DND-41 (cell line): Measurements from ENCODE around the gene PITPNM1.
A peak's percentile ranks its signal among the peaks of the same experiment; 100 is the strongest.

Experiments used
- ATAC-seq: fragments of 200-7000 bp; cut with Tn5 transposase; 3 replicates; pipeline ENCODE4 v1.9.1; 2021; ENCODE audit warnings: low read depth; ENCODE audit not compliant: insufficient read depth
- DNase-seq: peaks from one replicate; pipeline ENCODE4 v3.0.0-alpha.2; 2020
- H2AFZ ChIP-seq: 2 replicates; pipeline ENCODE4 v1.6.0; 2012; ENCODE audit warnings: low read depth, low read length
- H3K27ac ChIP-seq: 2 replicates; pipeline ENCODE4 v1.5.1; 2012; ENCODE audit warnings: low read length, inconsistent platforms
- H3K27me3 ChIP-seq: fragments of 200-600 bp; sonication (generic); 2 replicates; pipeline ENCODE4 v1.6.0; 2012; ENCODE audit warnings: low read length, mild to moderate bottlenecking, inconsistent platforms; ENCODE audit not compliant: insufficient read depth, poor library complexity
- H3K36me3 ChIP-seq: 2 replicates; pipeline ENCODE4 v1.5.1; 2012; ENCODE audit warnings: low read length, inconsistent platforms; ENCODE audit not compliant: insufficient read depth
- H3K4me1 ChIP-seq: 2 replicates; pipeline ENCODE4 v1.5.1; 2012; ENCODE audit warnings: mild to moderate bottlenecking, low read length; ENCODE audit not compliant: insufficient read depth
- H3K4me2 ChIP-seq: 2 replicates; pipeline ENCODE4 v1.6.0; 2012; ENCODE audit warnings: mild to moderate bottlenecking, moderate library complexity, low read length, inconsistent platforms; ENCODE audit not compliant: insufficient read depth
- H3K4me3 ChIP-seq, 2 experiments: fragments of 200-600 bp in 1 of 2; shearing (Covaris generic) in 1 of 2; 2 replicates each; pipeline ENCODE4 v1.5.1; 2012 to 2016; ENCODE audit warnings: inconsistent platforms in 2 of 2, low read length in 2 of 2, mild to moderate bottlenecking in 2 of 2, low read depth in 1 of 2, moderate library complexity in 1 of 2
- H3K79me2 ChIP-seq: 2 replicates; pipeline ENCODE4 v1.6.0; 2012; ENCODE audit warnings: low read length, inconsistent platforms; ENCODE audit not compliant: insufficient read depth
- H3K9ac ChIP-seq: 2 replicates; pipeline ENCODE4 v1.6.0; 2012; ENCODE audit warnings: low read depth, mild to moderate bottlenecking, inconsistent platforms, low read length, moderate library complexity
- H3K9me3 ChIP-seq: 2 replicates; pipeline ENCODE4 v1.5.1; 2012; ENCODE audit warnings: low read length, moderate library complexity, mild to moderate bottlenecking, inconsistent platforms; ENCODE audit not compliant: insufficient read depth, severe bottlenecking
- H4K20me1 ChIP-seq: 2 replicates; pipeline ENCODE4 v1.6.0; 2012; ENCODE audit warnings: low read length; ENCODE audit not compliant: insufficient read depth
- EZH2 ChIP-seq: IDR thresholded peaks from 3 replicates; pipeline ENCODE4 v1.6.1; 2012; ENCODE audit warnings: borderline replicate concordance, low read depth, mild to moderate bottlenecking, moderate library complexity, low read length, inconsistent platforms; ENCODE audit not compliant: severe bottlenecking
- TF ChIP-seq, protein P1 (sequence below): IDR thresholded peaks from 2 replicates; pipeline ENCODE4 v1.5.1; 2012; ENCODE audit warnings: borderline replicate concordance, low read length, moderate library complexity, mild to moderate bottlenecking; ENCODE audit not compliant: poor library complexity, severe bottlenecking; ENCODE audit errors: extremely low read depth

Gene PITPNM1

DNA sequence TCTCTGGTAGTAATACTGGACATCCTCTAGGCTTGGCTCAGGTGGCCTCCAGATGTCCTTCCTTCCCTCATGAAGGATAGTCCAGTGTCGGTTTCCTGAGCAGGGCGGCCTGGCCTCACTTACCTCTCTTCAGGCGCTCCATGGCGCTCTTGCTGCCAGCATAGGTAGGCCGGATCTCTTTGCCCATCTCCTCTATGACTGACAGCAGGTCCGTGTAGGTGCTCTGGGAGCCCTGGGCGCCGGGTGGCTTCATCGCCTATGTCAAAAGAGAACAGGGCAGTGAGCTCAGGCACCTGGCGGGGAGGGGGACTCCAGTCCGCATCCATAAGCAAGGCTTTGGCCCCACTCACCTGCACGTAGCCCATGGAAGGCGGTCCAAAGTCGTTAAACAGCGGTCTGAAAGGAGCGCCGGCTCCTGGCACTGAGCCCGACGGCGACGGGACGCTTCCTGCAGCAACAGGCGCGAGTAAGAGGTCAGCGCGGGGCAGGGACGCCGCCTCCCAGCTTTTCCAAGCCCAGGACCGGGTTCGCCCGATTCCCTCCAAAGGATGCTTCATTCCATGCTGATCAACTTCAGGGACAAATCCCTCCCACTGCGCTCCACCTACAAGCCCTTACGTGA lies 2.2 kb upstream of the PITPNM1 start:
- Histone ChIP-seq H3K4me2 (peak overlapping the region; percentile 95), H3K9ac (peak overlapping the region; percentile 79), H3K79me2 (peaks cover 47% of the 10 kb centered on the region), H2AFZ (peak overlapping the region; percentile 48; the same call in 1 of the 2 replicates), H3K4me1 (peaks cover 47% of the 10 kb centered on the region), H3K9me3 (no peaks in the 10 kb centered on the region), H4K20me1 (peaks cover 38% of the 10 kb centered on the region), H3K27me3 (no peaks in the 10 kb centered on the region), H3K4me3 (peak overlapping the region; percentile 40 to 85; a peak in 3 of 4 replicates), H3K36me3 (peaks cover 23% of the 10 kb centered on the region), H3K27ac (peak overlapping the region; percentile 80)
- no peak for DNase-seq
- no peak for TF ChIP-seq EZH2
- TF ChIP-seq, protein P1, sequence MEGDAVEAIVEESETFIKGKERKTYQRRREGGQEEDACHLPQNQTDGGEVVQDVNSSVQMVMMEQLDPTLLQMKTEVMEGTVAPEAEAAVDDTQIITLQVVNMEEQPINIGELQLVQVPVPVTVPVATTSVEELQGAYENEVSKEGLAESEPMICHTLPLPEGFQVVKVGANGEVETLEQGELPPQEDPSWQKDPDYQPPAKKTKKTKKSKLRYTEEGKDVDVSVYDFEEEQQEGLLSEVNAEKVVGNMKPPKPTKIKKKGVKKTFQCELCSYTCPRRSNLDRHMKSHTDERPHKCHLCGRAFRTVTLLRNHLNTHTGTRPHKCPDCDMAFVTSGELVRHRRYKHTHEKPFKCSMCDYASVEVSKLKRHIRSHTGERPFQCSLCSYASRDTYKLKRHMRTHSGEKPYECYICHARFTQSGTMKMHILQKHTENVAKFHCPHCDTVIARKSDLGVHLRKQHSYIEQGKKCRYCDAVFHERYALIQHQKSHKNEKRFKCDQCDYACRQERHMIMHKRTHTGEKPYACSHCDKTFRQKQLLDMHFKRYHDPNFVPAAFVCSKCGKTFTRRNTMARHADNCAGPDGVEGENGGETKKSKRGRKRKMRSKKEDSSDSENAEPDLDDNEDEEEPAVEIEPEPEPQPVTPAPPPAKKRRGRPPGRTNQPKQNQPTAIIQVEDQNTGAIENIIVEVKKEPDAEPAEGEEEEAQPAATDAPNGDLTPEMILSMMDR = no peak
- ATAC-seq = no peak

DNA sequence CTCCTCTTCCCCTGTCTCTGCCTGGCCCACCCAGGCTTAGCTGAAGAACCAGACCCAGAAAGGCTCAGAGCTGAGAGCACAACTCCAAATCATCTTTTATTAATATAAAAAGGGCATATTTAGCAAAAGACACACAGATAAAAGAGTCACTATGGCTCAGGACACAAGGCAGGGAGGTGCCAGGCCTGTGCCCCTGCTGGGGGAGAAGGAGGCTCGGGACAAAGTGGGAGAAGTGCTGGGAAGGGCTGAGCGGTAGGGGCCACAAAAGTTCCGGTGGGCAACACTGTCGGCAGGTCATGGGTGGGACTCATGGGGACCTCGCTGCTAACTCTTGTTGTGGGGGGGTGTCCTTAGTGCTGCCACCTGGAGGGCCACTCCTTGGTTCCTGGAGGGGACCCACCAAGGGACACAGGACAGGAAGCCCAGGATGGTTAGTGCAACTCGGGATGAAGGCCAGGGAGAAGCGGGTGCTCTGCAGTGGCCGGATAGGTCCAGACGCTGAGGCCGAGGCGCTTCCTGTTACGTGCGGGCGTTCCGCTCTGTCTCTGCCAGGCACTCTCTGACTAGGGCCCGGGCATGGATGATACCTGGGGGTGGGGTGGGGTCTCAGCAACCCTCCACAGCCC lies 1.4 kb upstream of the PITPNM1 start:
- H3K4me2 ChIP-seq = peak overlapping the region; percentile 95
- H3K4me1 ChIP-seq = peaks cover 47% of the 10 kb centered on the region
- H2AFZ ChIP-seq = no peak overlapping the region
- H3K27ac ChIP-seq = peak overlapping the region; percentile 80
- TF ChIP-seq EZH2 = no peak
- TF ChIP-seq, protein P1 = no peak
- H3K9ac ChIP-seq = peak overlapping the region; percentile 79
- H3K27me3 ChIP-seq = no peaks in the 10 kb centered on the region
- ATAC-seq (no peak), DNase-seq (no peak)
- H3K9me3 ChIP-seq = no peaks in the 10 kb centered on the region
- peak overlapping the region in 1 of 2 experiments; percentile 85; a peak in 3 of 4 replicates for H3K4me3 ChIP-seq
- H3K79me2 ChIP-seq = peaks cover 47% of the 10 kb centered on the region
- H4K20me1 ChIP-seq = peaks cover 40% of the 10 kb centered on the region
- H3K36me3 ChIP-seq = peaks cover 32% of the 10 kb centered on the region

DNA sequence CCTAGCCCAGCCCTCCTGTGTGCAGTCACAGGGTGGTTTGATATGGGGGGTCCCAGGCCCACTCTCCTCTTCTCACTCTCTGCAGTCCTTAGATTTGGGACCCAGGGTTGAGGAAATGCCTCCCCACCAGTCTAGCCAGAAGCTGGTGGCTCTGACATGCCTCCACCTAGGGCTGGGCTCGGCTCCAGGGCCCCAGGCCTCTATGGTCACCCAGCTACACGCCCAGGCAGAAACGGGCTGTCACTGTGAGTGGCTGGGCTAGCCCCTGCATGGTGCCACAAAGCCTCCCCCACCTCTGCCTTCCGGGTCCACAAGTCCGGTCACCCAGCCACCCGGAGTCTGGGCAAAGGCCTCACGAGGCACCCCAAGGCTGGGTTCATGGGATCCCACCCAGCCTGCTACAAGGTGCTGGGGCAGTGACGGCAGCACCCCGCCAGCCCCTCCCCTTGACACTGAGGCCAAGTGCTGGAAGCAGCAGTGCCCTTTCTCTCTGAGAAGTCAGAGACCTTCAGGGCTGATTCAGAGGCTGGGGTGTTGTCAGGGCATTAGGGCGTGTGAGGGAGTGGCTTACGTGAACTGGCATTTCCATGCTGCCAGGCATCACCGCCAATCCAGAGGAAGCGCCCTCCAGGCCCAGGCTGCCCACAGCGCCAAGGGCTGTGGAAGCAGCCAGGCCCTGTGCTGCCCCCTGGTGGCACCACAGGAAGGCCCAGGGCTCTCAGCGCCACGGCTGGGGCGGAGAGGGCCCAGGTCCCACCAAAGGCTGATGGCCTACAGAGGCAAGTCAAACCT lies 638 bp upstream of the PITPNM1 start:
- peaks cover 40% of the 10 kb centered on the region for H4K20me1 ChIP-seq
- H3K4me3 ChIP-seq = peak overlapping the region; percentile 42 to 85; a peak in 3 of 4 replicates
- no peaks in the 10 kb centered on the region for H3K9me3 ChIP-seq
- H3K79me2 ChIP-seq = peaks cover 51% of the 10 kb centered on the region
- no peak for TF ChIP-seq EZH2
- TF ChIP-seq, protein P1 = peak; percentile 98
- H2AFZ ChIP-seq = no peak overlapping the region
- DNase-seq (peak; percentile 88), ATAC-seq (peak; percentile 62)
- peaks cover 38% of the 10 kb centered on the region for H3K36me3 ChIP-seq
- H3K27ac ChIP-seq = peak overlapping the region; percentile 69
- peaks cover 47% of the 10 kb centered on the region for H3K4me1 ChIP-seq
- peak overlapping the region; percentile 95 for H3K4me2 ChIP-seq
- H3K9ac ChIP-seq = peak overlapping the region; percentile 79
- no peaks in the 10 kb centered on the region for H3K27me3 ChIP-seq
